Measurements from ENCODE around the gene RBFOX1.

DNA sequence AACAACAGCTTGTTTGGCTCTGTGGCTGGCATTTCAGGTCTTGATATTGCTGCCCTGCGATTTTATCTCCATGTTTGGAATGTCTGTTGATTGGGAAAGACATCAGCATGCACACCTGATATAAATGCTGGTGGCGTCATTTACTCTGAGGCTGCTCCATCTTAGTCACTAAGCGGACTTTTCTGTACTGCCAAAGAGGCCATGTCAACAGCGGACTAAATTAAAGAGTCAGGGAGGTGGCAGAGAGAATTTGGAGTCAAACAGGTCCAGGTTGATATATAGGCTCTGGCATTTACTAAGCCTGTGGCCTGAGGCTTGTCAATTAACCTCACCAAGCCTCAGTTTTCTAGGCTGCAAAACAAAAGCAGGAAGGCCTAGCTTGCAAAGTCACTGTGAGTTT lies 6.2 kb downstream of the RBFOX1 start:
- TF ChIP-seq, protein P1, sequence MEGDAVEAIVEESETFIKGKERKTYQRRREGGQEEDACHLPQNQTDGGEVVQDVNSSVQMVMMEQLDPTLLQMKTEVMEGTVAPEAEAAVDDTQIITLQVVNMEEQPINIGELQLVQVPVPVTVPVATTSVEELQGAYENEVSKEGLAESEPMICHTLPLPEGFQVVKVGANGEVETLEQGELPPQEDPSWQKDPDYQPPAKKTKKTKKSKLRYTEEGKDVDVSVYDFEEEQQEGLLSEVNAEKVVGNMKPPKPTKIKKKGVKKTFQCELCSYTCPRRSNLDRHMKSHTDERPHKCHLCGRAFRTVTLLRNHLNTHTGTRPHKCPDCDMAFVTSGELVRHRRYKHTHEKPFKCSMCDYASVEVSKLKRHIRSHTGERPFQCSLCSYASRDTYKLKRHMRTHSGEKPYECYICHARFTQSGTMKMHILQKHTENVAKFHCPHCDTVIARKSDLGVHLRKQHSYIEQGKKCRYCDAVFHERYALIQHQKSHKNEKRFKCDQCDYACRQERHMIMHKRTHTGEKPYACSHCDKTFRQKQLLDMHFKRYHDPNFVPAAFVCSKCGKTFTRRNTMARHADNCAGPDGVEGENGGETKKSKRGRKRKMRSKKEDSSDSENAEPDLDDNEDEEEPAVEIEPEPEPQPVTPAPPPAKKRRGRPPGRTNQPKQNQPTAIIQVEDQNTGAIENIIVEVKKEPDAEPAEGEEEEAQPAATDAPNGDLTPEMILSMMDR (conservative IDR thresholded peaks at IDR 0.05; ENCODE audit: low read depth, low read length) = no peak
- TF ChIP-seq EZH2 (IDR thresholded peaks at IDR 0.05; ENCODE audit: low read length, unreplicated experiment) = no peak
- TF ChIP-seq EZH2phosphoT487 (IDR thresholded peaks at IDR 0.05; ENCODE audit: borderline replicate concordance, low read length) = no peak

Data from PC-3 (cell line).